ENCODE measurements around the gene CWC27.

CWC27 gene, protein sequence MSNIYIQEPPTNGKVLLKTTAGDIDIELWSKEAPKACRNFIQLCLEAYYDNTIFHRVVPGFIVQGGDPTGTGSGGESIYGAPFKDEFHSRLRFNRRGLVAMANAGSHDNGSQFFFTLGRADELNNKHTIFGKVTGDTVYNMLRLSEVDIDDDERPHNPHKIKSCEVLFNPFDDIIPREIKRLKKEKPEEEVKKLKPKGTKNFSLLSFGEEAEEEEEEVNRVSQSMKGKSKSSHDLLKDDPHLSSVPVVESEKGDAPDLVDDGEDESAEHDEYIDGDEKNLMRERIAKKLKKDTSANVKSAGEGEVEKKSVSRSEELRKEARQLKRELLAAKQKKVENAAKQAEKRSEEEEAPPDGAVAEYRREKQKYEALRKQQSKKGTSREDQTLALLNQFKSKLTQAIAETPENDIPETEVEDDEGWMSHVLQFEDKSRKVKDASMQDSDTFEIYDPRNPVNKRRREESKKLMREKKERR

DNA sequence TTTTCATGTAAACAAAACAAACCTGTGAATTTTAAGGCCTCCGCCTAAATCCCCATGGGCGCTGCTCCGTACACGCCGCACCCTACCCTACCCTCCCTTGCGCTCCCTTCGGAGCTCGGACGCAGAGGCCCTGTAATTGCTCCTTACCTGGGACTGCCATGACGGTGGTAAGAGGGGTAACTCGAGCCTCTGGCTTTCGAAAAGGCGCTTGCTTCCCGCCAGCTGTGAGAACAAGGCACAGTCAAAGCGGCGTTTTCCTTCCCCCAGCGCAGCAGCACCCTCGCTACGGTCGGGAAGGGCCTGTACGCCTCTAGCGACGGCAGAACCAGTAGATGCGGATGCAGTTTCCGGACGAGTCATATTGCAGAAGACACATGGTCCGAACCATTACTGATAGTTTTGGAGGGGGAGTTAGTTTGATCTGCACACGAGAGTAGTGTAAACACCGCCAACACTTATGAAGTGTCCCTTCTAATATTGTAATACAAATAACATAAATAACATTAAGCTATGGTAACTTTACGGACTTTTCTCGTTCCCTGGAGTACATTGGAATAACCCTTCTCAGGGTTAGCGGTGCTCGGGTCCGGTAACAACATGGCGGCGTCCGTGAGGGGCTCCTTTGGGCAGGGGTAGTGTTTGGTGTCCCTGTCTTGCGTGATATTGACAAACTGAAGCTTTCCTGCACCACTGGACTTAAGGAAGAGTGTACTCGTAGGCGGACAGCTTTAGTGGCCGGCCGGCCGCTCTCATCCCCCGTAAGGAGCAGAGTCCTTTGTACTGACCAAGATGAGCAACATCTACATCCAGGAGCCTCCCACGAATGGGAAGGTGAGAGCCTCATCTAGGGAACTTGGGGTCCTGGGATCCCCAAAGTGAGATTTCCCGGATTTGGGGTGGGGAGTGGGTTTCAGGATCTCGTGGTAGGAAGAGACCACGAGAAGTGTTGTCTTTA is at the start of gene CWC27, which contains the start of gene SREK1IP1:
CWC27 (plus strand) TSS at position 573 of the 955 bp plus-strand sequence; CDS start at position 790, 217 bp downstream.
SREK1IP1 (minus strand) TSS at position 334 of the 955 bp plus-strand sequence; CDS start at position 160, 174 bp downstream.
- no peaks in the 10 kb centered on the region for H3K27me3 ChIP-seq (ENCODE audit: control insufficient read depth in 5 of 5, insufficient read depth in 4 of 5, low read length in 5 of 5)
- peaks cover 8 to 11% (median 9%) of the 10 kb centered on the region in 5 donors for H3K36me3 ChIP-seq (ENCODE audit: control insufficient read depth in 5 of 5, insufficient read depth in 5 of 5, low read length in 5 of 5)
- peak within 1 kb of the TSS; percentile 90 for H3K27ac ChIP-seq (ENCODE audit: low read depth, low read length)
- peak within 1 kb of the TSS; percentile 94 to 100 (median 98) for H3K4me3 ChIP-seq (ENCODE audit: low read depth in 1 of 5, low read length in 5 of 5)
- H3K4me1 ChIP-seq (ENCODE audit: control insufficient read depth in 5 of 5, insufficient read depth in 5 of 5, low read length in 5 of 5) = peaks cover 2 to 42% (median 40%) of the 10 kb centered on the region in 5 donors
- H3K9ac ChIP-seq (ENCODE audit: low read length in 5 of 5) = peak within 1 kb of the TSS; percentile 79 to 99 (median 96)
- H3K9me3 ChIP-seq (ENCODE audit: control insufficient read depth in 5 of 5, low read length in 5 of 5) = no peaks in the 10 kb centered on the region

DNA sequence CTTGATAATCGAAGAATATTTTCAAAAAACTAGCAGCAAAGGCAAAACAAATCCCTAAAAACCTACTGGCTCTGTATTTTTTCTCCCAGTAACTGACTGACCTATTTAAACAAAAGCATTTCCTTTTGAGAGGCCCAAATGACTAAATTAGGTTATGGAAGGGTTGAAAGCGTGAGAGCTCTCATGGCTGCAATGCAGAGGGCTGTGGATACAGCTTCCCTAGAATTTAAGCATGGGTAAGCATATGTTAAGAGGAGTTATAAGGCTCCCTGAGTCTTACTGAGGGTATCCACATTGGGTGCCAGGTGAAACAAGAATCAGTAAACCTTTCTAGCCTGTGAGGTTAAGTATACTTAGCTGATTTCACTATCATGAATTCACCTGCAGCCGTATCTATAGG is 46.1 kb upstream of the CWC27 start:
- peaks cover 11 to 48% (median 36%) of the 10 kb centered on the region in 5 donors for H3K36me3 ChIP-seq (ENCODE audit: control insufficient read depth in 5 of 5, insufficient read depth in 5 of 5, low read length in 5 of 5)
- H3K4me1 ChIP-seq (ENCODE audit: control insufficient read depth in 5 of 5, insufficient read depth in 5 of 5, low read length in 5 of 5) = no peaks in the 10 kb centered on the region
- no peak overlapping the region for H3K27ac ChIP-seq (ENCODE audit: low read depth, low read length)
- H3K9ac ChIP-seq (ENCODE audit: low read length in 5 of 5) = no peak overlapping the region
- H3K4me3 ChIP-seq (ENCODE audit: low read depth in 1 of 5, low read length in 5 of 5) = no peak overlapping the region
- H3K27me3 ChIP-seq (ENCODE audit: control insufficient read depth in 5 of 5, insufficient read depth in 4 of 5, low read length in 5 of 5) = no peaks in the 10 kb centered on the region
- H3K9me3 ChIP-seq (ENCODE audit: control insufficient read depth in 5 of 5, low read length in 5 of 5) = no peaks in the 10 kb centered on the region

DNA sequence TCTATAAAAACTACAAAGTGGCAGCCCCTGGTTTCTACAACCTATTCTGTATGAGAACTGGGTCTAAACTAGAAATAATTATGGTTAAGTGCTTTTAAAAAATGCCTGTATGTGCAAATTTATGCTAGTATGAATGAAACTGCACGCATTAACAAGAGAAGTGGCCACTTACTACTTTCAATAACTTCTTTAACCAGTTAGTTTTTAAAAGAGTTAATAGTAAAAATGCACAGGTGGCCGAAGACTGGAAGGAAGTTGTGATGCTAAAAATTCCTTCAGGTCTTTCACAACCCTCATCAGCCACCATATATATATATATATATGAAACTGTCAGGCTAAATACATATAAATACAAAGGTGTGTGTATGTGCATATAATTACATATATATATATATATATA is 41.6 kb upstream of the CWC27 start:
- Histone ChIP-seq H3K4me1 (ENCODE audit: control insufficient read depth in 5 of 5, insufficient read depth in 5 of 5, low read length in 5 of 5) (no peaks in the 10 kb centered on the region), H3K4me3 (ENCODE audit: low read depth in 1 of 5, low read length in 5 of 5) (no peak overlapping the region), H3K9me3 (ENCODE audit: control insufficient read depth in 5 of 5, low read length in 5 of 5) (no peaks in the 10 kb centered on the region), H3K27ac (ENCODE audit: low read depth, low read length) (no peak overlapping the region), H3K9ac (ENCODE audit: low read length in 5 of 5) (no peak overlapping the region), H3K27me3 (ENCODE audit: control insufficient read depth in 5 of 5, insufficient read depth in 4 of 5, low read length in 5 of 5) (no peaks in the 10 kb centered on the region), H3K36me3 (ENCODE audit: control insufficient read depth in 5 of 5, insufficient read depth in 5 of 5, low read length in 5 of 5) (peaks cover 14 to 47% (median 27%) of the 10 kb centered on the region in 5 donors)

DNA sequence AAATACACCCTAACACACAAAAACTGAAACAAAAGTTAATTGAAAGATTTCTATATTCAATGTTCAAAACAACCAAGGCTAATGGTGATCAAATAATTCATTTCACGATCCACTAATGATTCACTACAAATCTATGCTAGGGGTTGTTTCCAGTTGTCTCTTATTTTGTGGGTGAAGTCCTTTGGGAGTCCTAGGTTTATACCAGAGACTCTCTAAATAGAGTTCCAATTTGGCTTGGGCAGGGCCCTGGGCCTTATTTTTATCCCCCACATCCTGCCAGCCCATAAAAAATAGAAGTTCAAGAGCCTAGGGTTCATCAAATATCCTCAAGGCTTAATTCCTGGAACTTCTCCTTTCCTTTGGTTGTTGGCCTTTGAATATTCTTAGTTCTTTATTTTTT is 26.3 kb upstream of the CWC27 start:
- Histone ChIP-seq H3K36me3 (ENCODE audit: control insufficient read depth in 5 of 5, insufficient read depth in 5 of 5, low read length in 5 of 5) (peaks cover 13 to 36% (median 29%) of the 10 kb centered on the region in 5 donors), H3K4me1 (ENCODE audit: control insufficient read depth in 5 of 5, insufficient read depth in 5 of 5, low read length in 5 of 5) (peaks cover 0 to 8% (median 0%) of the 10 kb centered on the region in 5 donors), H3K27ac (ENCODE audit: low read depth, low read length) (no peak overlapping the region)

DNA sequence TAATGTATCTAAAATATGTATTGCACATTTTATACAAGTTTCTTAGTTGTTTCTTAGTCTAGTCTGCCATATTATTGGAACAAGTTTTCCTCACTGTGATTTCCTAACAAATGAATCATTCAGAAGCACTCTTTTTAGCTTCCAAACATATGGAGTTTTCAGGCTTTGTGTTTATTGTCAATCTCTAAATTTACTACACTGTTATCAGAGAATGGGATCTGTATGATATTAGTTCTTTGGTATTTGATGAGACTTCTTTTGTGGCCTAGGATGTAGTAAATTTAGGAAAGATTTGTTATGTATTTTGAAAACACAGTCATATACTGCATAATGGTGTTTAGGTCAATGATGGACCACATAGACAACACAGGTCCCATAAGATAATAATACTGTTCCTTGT is 25.9 kb upstream of the CWC27 start:
- Histone ChIP-seq H3K9ac (ENCODE audit: low read length in 5 of 5) (no peak overlapping the region), H3K36me3 (ENCODE audit: control insufficient read depth in 5 of 5, insufficient read depth in 5 of 5, low read length in 5 of 5) (peaks cover 13 to 36% (median 28%) of the 10 kb centered on the region in 5 donors), H3K27me3 (ENCODE audit: control insufficient read depth in 5 of 5, insufficient read depth in 4 of 5, low read length in 5 of 5) (no peaks in the 10 kb centered on the region), H3K4me1 (ENCODE audit: control insufficient read depth in 5 of 5, insufficient read depth in 5 of 5, low read length in 5 of 5) (peaks cover 0 to 8% (median 0%) of the 10 kb centered on the region in 5 donors), H3K27ac (ENCODE audit: low read depth, low read length) (no peak overlapping the region), H3K9me3 (ENCODE audit: control insufficient read depth in 5 of 5, low read length in 5 of 5) (no peaks in the 10 kb centered on the region), H3K4me3 (ENCODE audit: low read depth in 1 of 5, low read length in 5 of 5) (no peak overlapping the region)

More for the DNA sequence above, 26.3 kb upstream of the CWC27 start:
- no peaks in the 10 kb centered on the region for H3K27me3 ChIP-seq (ENCODE audit: control insufficient read depth in 5 of 5, insufficient read depth in 4 of 5, low read length in 5 of 5)
- no peaks in the 10 kb centered on the region for H3K9me3 ChIP-seq (ENCODE audit: control insufficient read depth in 5 of 5, low read length in 5 of 5)
- no peak overlapping the region for H3K4me3 ChIP-seq (ENCODE audit: low read depth in 1 of 5, low read length in 5 of 5)
- H3K9ac ChIP-seq (ENCODE audit: low read length in 5 of 5) = no peak overlapping the region

DNA sequence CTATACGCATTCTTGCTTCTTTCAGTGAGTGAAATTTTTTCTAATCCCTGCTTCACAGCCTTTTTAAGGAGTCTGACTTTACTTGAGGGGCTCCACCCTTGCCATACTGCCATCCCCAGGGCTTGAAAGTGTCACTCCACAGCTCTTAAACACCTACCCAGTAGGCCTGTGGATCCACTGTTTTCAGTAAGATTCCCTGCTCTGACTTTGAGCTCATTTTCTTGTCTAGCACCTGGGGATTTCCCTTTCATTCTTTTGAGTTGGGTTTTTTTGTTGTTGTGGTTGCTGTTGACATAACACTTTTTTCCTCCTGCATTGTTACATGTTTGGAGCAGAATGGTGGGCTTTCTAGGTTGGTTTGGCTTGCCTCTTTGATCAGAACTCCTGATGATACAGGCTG is 23.8 kb upstream of the CWC27 start:
- Histone ChIP-seq H3K36me3 (ENCODE audit: control insufficient read depth in 5 of 5, insufficient read depth in 5 of 5, low read length in 5 of 5) (peaks cover 5 to 15% (median 10%) of the 10 kb centered on the region in 5 donors), H3K9ac (ENCODE audit: low read length in 5 of 5) (no peak overlapping the region), H3K27me3 (ENCODE audit: control insufficient read depth in 5 of 5, insufficient read depth in 4 of 5, low read length in 5 of 5) (no peaks in the 10 kb centered on the region), H3K4me3 (ENCODE audit: low read depth in 1 of 5, low read length in 5 of 5) (no peak overlapping the region), H3K27ac (ENCODE audit: low read depth, low read length) (no peak overlapping the region), H3K4me1 (ENCODE audit: control insufficient read depth in 5 of 5, insufficient read depth in 5 of 5, low read length in 5 of 5) (peaks cover 0 to 8% (median 0%) of the 10 kb centered on the region in 5 donors), H3K9me3 (ENCODE audit: control insufficient read depth in 5 of 5, low read length in 5 of 5) (no peaks in the 10 kb centered on the region)

DNA sequence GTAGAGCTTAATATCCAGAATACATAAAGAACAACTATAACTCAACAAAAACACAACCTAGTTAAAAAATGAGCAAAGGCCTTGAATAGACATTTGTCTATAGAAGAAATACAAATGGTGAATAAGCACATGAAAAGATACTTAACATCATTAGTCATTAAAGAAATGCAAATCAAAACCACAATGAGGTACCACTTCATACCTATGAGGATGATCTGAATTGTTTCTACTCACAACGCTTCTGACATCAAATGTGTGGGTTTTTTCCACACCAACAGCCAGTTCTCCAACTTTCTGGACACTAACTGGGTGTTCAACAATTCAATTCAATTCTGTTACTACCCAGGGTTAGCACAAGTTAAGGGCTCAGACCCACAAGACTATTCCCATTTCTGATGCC is 22.3 kb upstream of the CWC27 start:
- H3K4me3 ChIP-seq (ENCODE audit: low read depth in 1 of 5, low read length in 5 of 5) = no peak overlapping the region
- H3K9ac ChIP-seq (ENCODE audit: low read length in 5 of 5) = no peak overlapping the region
- H3K27me3 ChIP-seq (ENCODE audit: control insufficient read depth in 5 of 5, insufficient read depth in 4 of 5, low read length in 5 of 5) = no peaks in the 10 kb centered on the region
- H3K9me3 ChIP-seq (ENCODE audit: control insufficient read depth in 5 of 5, low read length in 5 of 5) = no peaks in the 10 kb centered on the region
- no peak overlapping the region for H3K27ac ChIP-seq (ENCODE audit: low read depth, low read length)
- H3K36me3 ChIP-seq (ENCODE audit: control insufficient read depth in 5 of 5, insufficient read depth in 5 of 5, low read length in 5 of 5) = peaks cover 0 to 9% (median 4%) of the 10 kb centered on the region in 5 donors
- H3K4me1 ChIP-seq (ENCODE audit: control insufficient read depth in 5 of 5, insufficient read depth in 5 of 5, low read length in 5 of 5) = peaks cover 0 to 8% (median 0%) of the 10 kb centered on the region in 5 donors

DNA sequence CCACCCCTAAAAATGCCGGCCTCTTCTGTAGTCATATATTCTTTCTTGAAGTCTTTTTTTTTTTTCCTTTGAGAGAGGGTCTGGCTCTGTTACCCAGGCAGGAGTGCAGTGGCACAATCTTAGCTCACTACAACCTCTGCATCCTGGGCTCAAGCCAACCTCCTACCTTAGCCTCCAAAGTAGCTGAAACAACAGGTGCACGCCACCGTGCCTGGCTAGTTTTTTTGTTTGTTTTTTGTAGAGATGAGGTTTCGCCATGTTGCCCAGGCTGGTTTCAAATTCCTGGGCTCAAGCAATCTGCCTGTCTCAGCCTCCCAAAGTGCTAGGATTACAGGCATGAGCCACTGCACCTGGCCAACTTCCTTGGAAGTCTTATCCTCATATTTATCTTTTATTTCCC is 19.3 kb upstream of the CWC27 start:
- Histone ChIP-seq H3K27ac (ENCODE audit: low read depth, low read length) (no peak overlapping the region), H3K36me3 (ENCODE audit: control insufficient read depth in 5 of 5, insufficient read depth in 5 of 5, low read length in 5 of 5) (peaks cover 2 to 23% (median 8%) of the 10 kb centered on the region in 5 donors), H3K9ac (ENCODE audit: low read length in 5 of 5) (no peak overlapping the region), H3K9me3 (ENCODE audit: control insufficient read depth in 5 of 5, low read length in 5 of 5) (no peaks in the 10 kb centered on the region), H3K4me3 (ENCODE audit: low read depth in 1 of 5, low read length in 5 of 5) (no peak overlapping the region), H3K27me3 (ENCODE audit: control insufficient read depth in 5 of 5, insufficient read depth in 4 of 5, low read length in 5 of 5) (no peaks in the 10 kb centered on the region), H3K4me1 (ENCODE audit: control insufficient read depth in 5 of 5, insufficient read depth in 5 of 5, low read length in 5 of 5) (no peaks in the 10 kb centered on the region)

DNA sequence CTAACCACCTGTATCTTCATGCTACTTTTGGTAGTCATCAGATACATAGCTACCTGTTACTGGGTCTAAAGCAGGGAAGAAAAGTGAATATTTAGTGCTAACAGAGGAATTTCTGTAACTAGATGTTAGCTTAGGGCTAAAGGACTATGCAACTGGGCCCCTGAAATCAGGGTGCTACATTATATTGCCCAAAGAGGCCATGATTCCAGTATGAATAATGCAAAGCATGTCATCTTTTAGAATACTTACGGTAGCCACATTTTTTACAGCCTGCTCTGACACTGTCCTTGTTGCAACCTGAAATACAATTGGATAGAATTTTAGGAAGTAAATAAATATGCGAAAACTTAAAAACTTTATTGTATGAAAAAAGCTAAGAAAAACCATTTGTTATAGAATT is 14.7 kb upstream of the CWC27 start:
- Histone ChIP-seq H3K27me3 (ENCODE audit: control insufficient read depth in 5 of 5, insufficient read depth in 4 of 5, low read length in 5 of 5) (no peaks in the 10 kb centered on the region), H3K4me1 (ENCODE audit: control insufficient read depth in 5 of 5, insufficient read depth in 5 of 5, low read length in 5 of 5) (peaks cover 0 to 8% (median 3%) of the 10 kb centered on the region in 5 donors)

More for the DNA sequence above, 14.7 kb upstream of the CWC27 start:
- Histone ChIP-seq H3K9ac (ENCODE audit: low read length in 5 of 5) (no peak overlapping the region), H3K9me3 (ENCODE audit: control insufficient read depth in 5 of 5, low read length in 5 of 5) (no peaks in the 10 kb centered on the region), H3K27ac (ENCODE audit: low read depth, low read length) (no peak overlapping the region), H3K36me3 (ENCODE audit: control insufficient read depth in 5 of 5, insufficient read depth in 5 of 5, low read length in 5 of 5) (peaks cover 2 to 20% (median 8%) of the 10 kb centered on the region in 5 donors), H3K4me3 (ENCODE audit: low read depth in 1 of 5, low read length in 5 of 5) (no peak overlapping the region)
